Measurements from ENCODE around the gene SPTLC1. TPM values are rescaled to one million over a fixed set of nuclear protein-coding genes. Genes with fewer than 3 reads are reported as not detected.
"Not testable (repeated sequence)": the region's sequence is repeated elsewhere in the genome, so short reads cannot be mapped to it uniquely, and the experiment has no call there.

Gene SPTLC1
- total RNA-seq, 1 experiment from 2014 or later, result 60.6 TPM

DNA sequence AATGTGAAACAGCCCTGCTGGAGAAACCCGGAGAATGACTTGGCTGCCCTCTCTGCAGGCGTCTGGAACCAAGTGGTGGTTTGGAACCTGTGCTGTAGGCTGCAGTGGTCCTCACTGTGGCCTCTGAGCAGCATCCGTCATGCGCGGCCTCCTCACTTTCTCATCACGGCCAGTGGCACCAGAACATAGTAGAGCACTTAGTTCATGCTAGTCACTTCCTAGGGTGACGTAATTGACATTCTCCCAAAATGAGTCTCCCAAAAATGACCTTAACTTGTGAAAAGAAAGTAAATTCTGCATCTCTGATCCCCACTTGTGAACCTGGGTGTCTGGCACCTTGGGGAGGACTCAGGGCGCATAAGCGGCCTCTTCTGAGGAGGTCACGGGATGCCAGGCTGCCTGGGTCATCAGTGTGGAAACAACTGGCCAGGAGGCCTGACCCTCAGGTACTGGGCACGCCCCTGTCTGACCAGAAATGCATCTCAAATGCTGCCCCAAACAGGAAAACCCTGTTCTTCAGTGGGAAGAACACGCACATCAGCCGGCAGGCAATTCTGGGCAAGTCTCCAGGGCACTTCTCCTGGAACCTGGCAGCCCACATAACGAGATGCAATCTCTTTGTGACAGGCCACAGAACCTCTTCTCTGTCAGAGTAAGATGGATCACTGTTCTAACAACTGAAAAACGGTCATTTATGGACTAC lies 36.6 kb upstream of the SPTLC1 start:
- intact Hi-C loops (cut with micrococcal nuclease; ENCODE audit: unreplicated experiment), result no loop called here
- TF ChIP-seq CTCF (conservative IDR thresholded peaks at IDR 0.05; ENCODE audit: low read depth, low read length), result no peak
- no peak for TF ChIP-seq EZH2 (IDR thresholded peaks at IDR 0.05; ENCODE audit: borderline replicate concordance, low read depth, low read length, poor library complexity, severe bottlenecking)

DNA sequence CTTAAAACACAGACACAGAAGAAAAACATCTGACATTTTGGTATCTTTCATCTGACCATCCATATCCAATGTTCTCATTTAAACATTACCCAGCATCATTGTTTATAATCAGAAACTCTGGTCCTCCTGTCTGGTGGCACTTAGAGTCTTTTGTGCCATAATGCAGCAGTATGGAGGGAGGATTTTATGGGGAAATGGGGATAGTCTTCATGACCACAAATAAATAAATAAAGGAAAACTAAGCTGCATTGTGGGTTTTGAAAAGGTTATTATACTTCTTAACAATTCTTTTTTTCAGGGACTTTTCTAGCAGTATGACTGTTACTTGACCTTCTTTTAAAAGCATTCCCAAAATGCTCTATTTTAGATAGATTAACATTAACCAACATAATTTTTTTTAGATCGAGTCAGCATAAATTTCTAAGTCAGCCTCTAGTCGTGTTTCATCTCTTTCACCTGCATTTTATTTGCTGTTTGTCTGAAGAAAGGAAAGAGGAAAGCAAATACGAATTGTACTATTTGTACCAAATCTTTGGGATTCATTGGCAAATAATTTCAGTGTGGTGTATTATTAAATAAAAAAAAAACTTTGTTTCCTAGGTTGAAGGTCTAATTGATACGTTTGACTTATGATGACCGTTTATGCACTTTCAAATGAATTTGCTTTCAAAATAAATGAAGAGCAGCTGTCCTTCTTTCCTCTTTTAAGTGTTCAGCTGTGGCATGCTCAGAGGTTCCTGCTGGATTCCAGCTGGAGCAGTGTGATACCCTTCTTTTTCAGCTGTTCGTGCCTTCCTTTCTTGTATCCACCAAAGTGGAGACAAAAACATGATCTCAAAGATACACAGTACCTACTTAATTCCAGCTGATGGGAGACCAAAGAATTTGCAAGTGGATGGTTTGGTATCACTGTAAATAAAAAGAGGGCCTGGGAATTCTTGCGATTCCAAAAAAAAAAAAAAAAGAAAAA lies 35.6 kb upstream of the SPTLC1 start:
- POLR2A ChIA-PET (ENCODE audit: low non-redundant PET); H3K9me3 ChIP-seq (ENCODE audit: low read depth, low read length, poor library complexity, severe bottlenecking); H3K36me3 ChIP-seq (ENCODE audit: insufficient read depth, low read length, poor library complexity, severe bottlenecking); BruUV-seq (replicated peaks); CTCF ChIA-PET; H3K4me1 ChIP-seq (ENCODE audit: insufficient read depth, low read length, poor library complexity, severe bottlenecking); H3K27ac ChIP-seq (ENCODE audit: low read depth, low read length, poor library complexity, severe bottlenecking); intact Hi-C loops (cut with micrococcal nuclease; ENCODE audit: unreplicated experiment); H3K4me3 ChIP-seq (ENCODE audit: low read depth, low read length, poor library complexity, severe bottlenecking); DNase-seq (ENCODE audit: low spot score); H3K27me3 ChIP-seq (replicated peaks; ENCODE audit: insufficient read depth, low read depth, low read length, poor library complexity): not testable (repeated sequence)

More for the DNA sequence above, 36.6 kb upstream of the SPTLC1 start:
- no peaks in the 10 kb centered on the region for H3K9me3 ChIP-seq (ENCODE audit: low read depth, low read length, poor library complexity, severe bottlenecking)
- no peaks in the 10 kb centered on the region for H3K27me3 ChIP-seq (replicated peaks; ENCODE audit: insufficient read depth, low read depth, low read length, poor library complexity)
- BruUV-seq (replicated peaks), result no TSS peak
- no peak for DNase-seq (ENCODE audit: low spot score)
- POLR2A ChIA-PET (ENCODE audit: low non-redundant PET), result no interaction called here
- H3K27ac ChIP-seq (ENCODE audit: low read depth, low read length, poor library complexity, severe bottlenecking), result no peak overlapping the region
- H3K36me3 ChIP-seq (ENCODE audit: insufficient read depth, low read length, poor library complexity, severe bottlenecking), result no peaks in the 10 kb centered on the region
- peaks cover 6% of the 10 kb centered on the region for H3K4me1 ChIP-seq (ENCODE audit: insufficient read depth, low read length, poor library complexity, severe bottlenecking)
- CTCF ChIA-PET, result no interaction called here
- no peak overlapping the region for H3K4me3 ChIP-seq (ENCODE audit: low read depth, low read length, poor library complexity, severe bottlenecking)

GRCh38 chr9:92147852-92148180 lies 32.6 kb upstream of the SPTLC1 start:
- no peak overlapping the region for H3K4me3 ChIP-seq (ENCODE audit: low read depth, low read length, poor library complexity, severe bottlenecking)
- H3K4me1 ChIP-seq (ENCODE audit: insufficient read depth, low read length, poor library complexity, severe bottlenecking), result peaks cover 9% of the 10 kb centered on the region
- intact Hi-C loops (cut with micrococcal nuclease; ENCODE audit: unreplicated experiment), result no loop called here
- CTCF ChIA-PET, result interaction anchor here (0.6 to 1.9 kb wide), 3 partner anchors 8 to 661 kb away, joined by 4 to 6 read pairs (median 4); no protein-coding TSS in a partner anchor
- no peaks in the 10 kb centered on the region for H3K36me3 ChIP-seq (ENCODE audit: insufficient read depth, low read length, poor library complexity, severe bottlenecking)
- POLR2A ChIA-PET (ENCODE audit: low non-redundant PET), result no interaction called here
- BruUV-seq (replicated peaks), result no TSS peak
- no peak for DNase-seq (ENCODE audit: low spot score)
- no peak overlapping the region for H3K27ac ChIP-seq (ENCODE audit: low read depth, low read length, poor library complexity, severe bottlenecking)
- H3K9me3 ChIP-seq (ENCODE audit: low read depth, low read length, poor library complexity, severe bottlenecking), result no peaks in the 10 kb centered on the region
- H3K27me3 ChIP-seq (replicated peaks; ENCODE audit: insufficient read depth, low read depth, low read length, poor library complexity), result no peaks in the 10 kb centered on the region
- TF ChIP-seq CTCF (conservative IDR thresholded peaks at IDR 0.05; ENCODE audit: low read depth, low read length) (no peak), EZH2 (IDR thresholded peaks at IDR 0.05; ENCODE audit: borderline replicate concordance, low read depth, low read length, poor library complexity, severe bottlenecking) (no peak)
